Body of pancreas (tissue), 4 donors: Measurements from ENCODE around the gene PTPN14.

ENCODE experiments used
- POLR2A ChIP-seq, 3 donors: fragments of 450-650 bp; IDR thresholded peaks; one replicate each; pipeline ENCODE4 v1.6.1; 2016; ENCODE audit warnings: antibody characterized with exemption in 3 of 3, mild to moderate bottlenecking in 2 of 3
- TF ChIP-seq, protein P1 (sequence below), 7 experiments: fragments of 450-650 bp in 4 of 7; fragments of 200-600 bp in 3 of 7; sonication (generic) in 3 of 7; IDR thresholded peaks; one replicate each; pipeline ENCODE4 v1.5.1; 2016 to 2019; ENCODE audit warnings: antibody characterized with exemption in 7 of 7

DNA sequence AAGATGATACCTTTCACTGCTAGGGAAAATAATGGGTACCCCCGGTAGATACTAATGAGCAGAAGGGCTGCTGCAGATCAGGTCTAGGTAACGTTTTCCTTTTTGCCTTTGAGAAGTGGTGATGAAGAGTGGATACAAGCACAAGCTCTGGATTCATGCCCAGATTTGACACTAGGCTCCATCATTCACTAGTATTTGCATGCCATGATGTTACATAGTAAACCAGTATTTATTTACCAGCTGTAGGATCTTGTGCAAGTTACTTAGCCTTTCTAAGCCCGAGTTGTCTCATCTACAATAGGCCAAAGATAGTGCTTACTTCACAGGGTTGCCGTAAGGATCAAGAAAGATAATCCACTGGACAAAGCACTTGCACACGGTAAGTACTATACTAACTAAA, 14.2 kb downstream of the PTPN14 start:
- TF ChIP-seq, protein P1, sequence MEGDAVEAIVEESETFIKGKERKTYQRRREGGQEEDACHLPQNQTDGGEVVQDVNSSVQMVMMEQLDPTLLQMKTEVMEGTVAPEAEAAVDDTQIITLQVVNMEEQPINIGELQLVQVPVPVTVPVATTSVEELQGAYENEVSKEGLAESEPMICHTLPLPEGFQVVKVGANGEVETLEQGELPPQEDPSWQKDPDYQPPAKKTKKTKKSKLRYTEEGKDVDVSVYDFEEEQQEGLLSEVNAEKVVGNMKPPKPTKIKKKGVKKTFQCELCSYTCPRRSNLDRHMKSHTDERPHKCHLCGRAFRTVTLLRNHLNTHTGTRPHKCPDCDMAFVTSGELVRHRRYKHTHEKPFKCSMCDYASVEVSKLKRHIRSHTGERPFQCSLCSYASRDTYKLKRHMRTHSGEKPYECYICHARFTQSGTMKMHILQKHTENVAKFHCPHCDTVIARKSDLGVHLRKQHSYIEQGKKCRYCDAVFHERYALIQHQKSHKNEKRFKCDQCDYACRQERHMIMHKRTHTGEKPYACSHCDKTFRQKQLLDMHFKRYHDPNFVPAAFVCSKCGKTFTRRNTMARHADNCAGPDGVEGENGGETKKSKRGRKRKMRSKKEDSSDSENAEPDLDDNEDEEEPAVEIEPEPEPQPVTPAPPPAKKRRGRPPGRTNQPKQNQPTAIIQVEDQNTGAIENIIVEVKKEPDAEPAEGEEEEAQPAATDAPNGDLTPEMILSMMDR (IDR thresholded peaks at IDR 0.05), result no peak
- no peak for TF ChIP-seq POLR2A (IDR thresholded peaks at IDR 0.05)
